ENCODE data around the gene HES7. TPM values are rescaled to one million over a fixed set of nuclear protein-coding genes. Genes with fewer than 3 reads are reported as not detected.
A peak's percentile ranks its signal among the peaks of the same experiment; 100 is the strongest.

HES7 gene
- total RNA-seq, 4 donors from 2014 or later, result 1.4 TPM; not detected in 3

GRCh38 chr17:8162233-8162996 lies 38.5 kb upstream of the HES7 start, which contains the start of gene VAMP2:
Gene VAMP2 (minus strand): TSS chr17:8162948. CDS start chr17:8162879, 69 bp downstream.
- WGBS, result 0% methylated on average over 2 of the region's 75 CpGs
- TF ChIP-seq CTCF (IDR thresholded peaks at IDR 0.05) (peak in 2 of 3 experiments; percentile 4 to 25), EP300 (IDR thresholded peaks at IDR 0.05) (no peak), POLR2A (IDR thresholded peaks at IDR 0.05; ENCODE audit: low read depth) (peak; percentile 68), POLR2AphosphoS5 (IDR thresholded peaks at IDR 0.05) (peak in 1 of 2 donors; percentile 88)
- peak within 1 kb of the TSS; percentile 94 to 100 (median 100) for H3K4me3 ChIP-seq
- H3K4me1 ChIP-seq, result peaks cover 47 to 71% (median 68%) of the 10 kb centered on the region in 4 donors
- DNase-seq (ENCODE audit: extremely low spot score), result no peak
- peaks cover 9 to 27% (median 23%) of the 10 kb centered on the region in 4 donors for H3K36me3 ChIP-seq
- no peaks in the 10 kb centered on the region for H3K27me3 ChIP-seq
- H3K27ac ChIP-seq (replicated peaks in 1 of 4), result peak within 1 kb of the TSS; percentile 100
- H3K9me3 ChIP-seq, result no peaks in the 10 kb centered on the region
- intact Hi-C loops (cut with DNase I), result no loop called here

- peak overlapping the region; percentile 100 for H3K27ac ChIP-seq (replicated peaks in 1 of 4)
- peak overlapping the region; percentile 94 to 100 (median 100) for H3K4me3 ChIP-seq
- intact Hi-C loops (cut with DNase I), result no loop called here
- H3K27me3 ChIP-seq, result no peaks in the 10 kb centered on the region
- peaks cover 9 to 27% (median 23%) of the 10 kb centered on the region in 4 donors for H3K36me3 ChIP-seq
- H3K4me1 ChIP-seq, result peaks cover 53 to 77% (median 75%) of the 10 kb centered on the region in 4 donors
- TF ChIP-seq EP300 (IDR thresholded peaks at IDR 0.05) (no peak), CTCF (IDR thresholded peaks at IDR 0.05) (no peak), POLR2AphosphoS5 (IDR thresholded peaks at IDR 0.05) (peak in 1 of 2 donors; percentile 12), POLR2A (IDR thresholded peaks at IDR 0.05; ENCODE audit: low read depth) (no peak)
- no peaks in the 10 kb centered on the region for H3K9me3 ChIP-seq
- no peak for DNase-seq (ENCODE audit: extremely low spot score)
- WGBS, result 34% methylated on average over 17 of the region's 19 CpGs
These were observed 37.7 kb upstream of the HES7 start for GRCh38 chr17:8161289-8162232.

GRCh38 chr17:8160741-8161221 lies 36.9 kb upstream of the HES7 start:
- peak overlapping the region; percentile 100 for H3K27ac ChIP-seq (replicated peaks in 1 of 4)
- intact Hi-C loops (cut with DNase I), result no loop called here
- peaks cover 53 to 77% (median 75%) of the 10 kb centered on the region in 4 donors for H3K4me1 ChIP-seq

GRCh38 chr17:8160224-8160577 lies 36.3 kb upstream of the HES7 start:
- H3K27me3 ChIP-seq, result no peaks in the 10 kb centered on the region
- H3K27ac ChIP-seq (replicated peaks in 1 of 4), result peak overlapping the region; percentile 100
- TF ChIP-seq EP300 (IDR thresholded peaks at IDR 0.05), result no peak
- TF ChIP-seq POLR2A (IDR thresholded peaks at IDR 0.05; ENCODE audit: low read depth), result no peak
- no peak for TF ChIP-seq CTCF (IDR thresholded peaks at IDR 0.05)
- no peak for TF ChIP-seq POLR2AphosphoS5 (IDR thresholded peaks at IDR 0.05)
- peak overlapping the region in 1 of 4 donors; percentile 100 for H3K4me3 ChIP-seq
- WGBS, result 52% methylated on average over 4 of the region's 4 CpGs
- intact Hi-C loops (cut with DNase I), result no loop called here
- peaks cover 9 to 27% (median 23%) of the 10 kb centered on the region in 4 donors for H3K36me3 ChIP-seq
- no peaks in the 10 kb centered on the region for H3K9me3 ChIP-seq
- no peak for DNase-seq (ENCODE audit: extremely low spot score)
- peaks cover 53 to 77% (median 75%) of the 10 kb centered on the region in 4 donors for H3K4me1 ChIP-seq

More at GRCh38 chr17:8160741-8161221, 36.9 kb upstream of the HES7 start:
- Histone ChIP-seq H3K4me3 (peak overlapping the region; percentile 94 to 100 (median 100)), H3K27me3 (no peaks in the 10 kb centered on the region), H3K36me3 (peaks cover 9 to 27% (median 23%) of the 10 kb centered on the region in 4 donors), H3K9me3 (no peaks in the 10 kb centered on the region)
- WGBS, result 45% methylated on average over 5 of the region's 5 CpGs
- DNase-seq (ENCODE audit: extremely low spot score), result no peak
- no peak for TF ChIP-seq POLR2AphosphoS5 (IDR thresholded peaks at IDR 0.05)

Measured in esophagus muscularis mucosa (tissue), 4 donors.